ENCODE results near the gene NGLY1.

NGLY1 gene

GRCh38 chr3:25783661-25784512 is 644 bp upstream of the NGLY1 start:
- no peak for FAIRE-seq

- FAIRE-seq, result no peak
Observed at GRCh38 chr3:25782636-25782937, 656 bp downstream of the NGLY1 start.

- FAIRE-seq, result no peak
Observed at GRCh38 chr3:25781758-25782594, 1.3 kb downstream of the NGLY1 start.

- FAIRE-seq, result no peak
Observed at GRCh38 chr3:25781145-25781757, 2.0 kb downstream of the NGLY1 start.

GRCh38 chr3:25780618-25781017 is 2.6 kb downstream of the NGLY1 start:
- no peak for FAIRE-seq

- FAIRE-seq, result no peak
Observed at GRCh38 chr3:25775936-25776335, 7.3 kb downstream of the NGLY1 start.

GRCh38 chr3:25768851-25769250 is 14.4 kb downstream of the NGLY1 start:
- no peak for FAIRE-seq

GRCh38 chr3:25751725-25752124 is 31.5 kb downstream of the NGLY1 start:
- FAIRE-seq, result no peak

GRCh38 chr3:25751048-25751447 is 32.2 kb downstream of the NGLY1 start:
- no peak for FAIRE-seq

GRCh38 chr3:25749031-25749581 is 34.1 kb downstream of the NGLY1 start:
- no peak for FAIRE-seq

GRCh38 chr3:25748189-25748588 is 35.1 kb downstream of the NGLY1 start:
- no peak for FAIRE-seq

- FAIRE-seq, result no peak
Observed at GRCh38 chr3:25747033-25747432, 36.2 kb downstream of the NGLY1 start.

- no peak for FAIRE-seq
Observed at GRCh38 chr3:25744470-25744869, 38.8 kb downstream of the NGLY1 start.

- no peak for FAIRE-seq
Observed at GRCh38 chr3:25728101-25728500, 55.1 kb downstream of the NGLY1 start.

GRCh38 chr3:25727316-25727715 is 55.9 kb downstream of the NGLY1 start:
- no peak for FAIRE-seq

GRCh38 chr3:25725810-25726209 is 57.4 kb downstream of the NGLY1 start:
- no peak for FAIRE-seq

GRCh38 chr3:25724948-25725645 is 58.1 kb downstream of the NGLY1 start:
- FAIRE-seq, result no peak

GRCh38 chr3:25723802-25724201 is 59.4 kb downstream of the NGLY1 start:
- FAIRE-seq, result no peak

GRCh38 chr3:25719321-25719720 is 63.9 kb downstream of the NGLY1 start:
- no peak for FAIRE-seq

GRCh38 chr3:25713341-25713985 is 69.8 kb downstream of the NGLY1 start:
- no peak for FAIRE-seq

GRCh38 chr3:25711090-25711489 is 72.2 kb downstream of the NGLY1 start:
- no peak for FAIRE-seq

GRCh38 chr3:25708036-25708435 is 75.2 kb downstream of the NGLY1 start:
- no peak for FAIRE-seq
